K562 (cell line): ENCODE results near the gene ZNF581. TPM values are rescaled to one million over a fixed set of nuclear protein-coding genes. Genes with fewer than 3 reads are reported as not detected.

Experiments used
- BCOR ChIP-seq: fragments of 450-650 bp; IDR thresholded peaks from 2 replicates; pipeline ENCODE4 v1.6.1; 2016
- BHLHE40 ChIP-seq: IDR thresholded peaks from 2 replicates; pipeline ENCODE4 v1.6.1; 2011; ENCODE audit warnings: low read length, improper control_type of control experiment
- CBX3 ChIP-seq, 2 experiments: IDR thresholded peaks; 1 replicate in 1 of 2; 2 replicates in 1 of 2; pipeline ENCODE4 v1.6.1; 2012; ENCODE audit warnings: inconsistent platforms in 2 of 2, low read length in 2 of 2, borderline replicate concordance in 1 of 2, control low read depth in 1 of 2
- JUNB ChIP-seq: fragments of 450-650 bp; formaldehyde crosslinking; conservative IDR thresholded peaks from 2 replicates; pipeline ENCODE4 v1.4.0; 2020; ENCODE audit warnings: mild to moderate bottlenecking
- KAT7 ChIP-seq: sonication (generic); formaldehyde crosslinking; IDR thresholded peaks from 2 replicates; pipeline ENCODE4 v1.8.0; 2022; ENCODE audit warnings: missing genetic modification reagents, mild to moderate bottlenecking, borderline replicate concordance
- MBD2 ChIP-seq: sonication (generic); IDR thresholded peaks from 2 replicates; pipeline ENCODE4 v1.6.1; 2016; ENCODE audit warnings: low read depth, borderline replicate concordance
- MEF2A ChIP-seq: IDR thresholded peaks from 2 replicates; pipeline ENCODE4 v1.6.1; 2011; ENCODE audit warnings: low read depth, mild to moderate bottlenecking, low read length, moderate library complexity; ENCODE audit not compliant: control insufficient read depth
- PURB ChIP-seq: sonication (generic); formaldehyde crosslinking; IDR thresholded peaks from 2 replicates; pipeline ENCODE4 v1.9.0; 2021; ENCODE audit warnings: low read depth, mild to moderate bottlenecking, missing genetic modification reagents
- RAD21 ChIP-seq, 2 experiments: fragments of 250-450 bp in 1 of 2; fragments of 450-650 bp in 1 of 2; sonication (Bioruptor Pico) in 1 of 2; formaldehyde crosslinking in 1 of 2; IDR thresholded peaks in 1 of 2; conservative IDR thresholded peaks in 1 of 2; 2 replicates each; pipeline versions ENCODE4 v1.4.0 to v1.8.0; 2020 to 2022; ENCODE audit warnings: mild to moderate bottlenecking in 2 of 2, moderate library complexity in 1 of 2
- SIX5 ChIP-seq, 2 experiments: IDR thresholded peaks; 2 replicates each; pipeline ENCODE4 v1.6.1; 2011; ENCODE audit warnings: low read length in 2 of 2, borderline replicate concordance in 1 of 2, low read depth in 1 of 2, mild to moderate bottlenecking in 1 of 2, moderate library complexity in 1 of 2; ENCODE audit not compliant: insufficient read depth in 1 of 2
- TRIM28 ChIP-seq: fragments of 450-650 bp; IDR thresholded peaks from 2 replicates; pipeline ENCODE4 v1.6.1; 2017
- ZEB2 ChIP-seq: fragments of 450-650 bp; IDR thresholded peaks from 2 replicates; pipeline ENCODE4 v1.6.1; 2016
- ZNF644 ChIP-seq: fragments of 200-800 bp; sonication (Bioruptor generic); IDR thresholded peaks from 2 replicates; pipeline ENCODE4 v1.6.1; 2016; ENCODE audit warnings: low read depth, missing genetic modification characterization, missing compliant biosample characterization
- polyA plus RNA-seq, 8 experiments: library from polyadenylated mRNA; depleted of rRNA in 4 of 8; stranded (reverse) in 5 of 8; unstranded in 3 of 8; fragments of >200 nt; fragmentation: Nextera tagmentation in 2 of 8; fragmentation: Illumina TruSeq in 1 of 8; extraction: Ambion mirVana in 2 of 8; extraction: Trizol in 1 of 8; gene quantifications; 2 replicates each; pipeline versions ENCODE4 v1.2.1 to v1.2.3, GENCODE V29; 2011 to 2014; ENCODE audit warnings: inconsistent platforms in 1 of 8, missing spikeins in 1 of 8
- total RNA-seq, 7 experiments: library from RNA; depleted of rRNA in 6 of 7; stranded (reverse); fragments of >200 nt in 6 of 7; fragmentation: Illumina TruSeq in 2 of 7; extraction: Trizol in 2 of 7; gene quantifications; 2 replicates each; pipeline versions ENCODE4 v1.2.1 to v1.2.3, GENCODE V29; 2011 to 2021; ENCODE audit warnings: low replicate concordance in 1 of 7
- TF ChIP-seq, protein P1 (sequence below): fragments of 250-450 bp; sonication (Bioruptor Pico); IDR thresholded peaks from 2 replicates; pipeline ENCODE4 v1.5.0; 2022; ENCODE audit warnings: mild to moderate bottlenecking
- TF ChIP-seq, protein P2 (sequence below): fragments of 450-650 bp; IDR thresholded peaks from 2 replicates; pipeline ENCODE4 v1.7.0; 2016; ENCODE audit warnings: borderline replicate concordance
- TF ChIP-seq, protein P3 (sequence below): fragments of 450-650 bp; formaldehyde crosslinking; conservative IDR thresholded peaks from 2 replicates; pipeline ENCODE4 v1.4.0; 2022; ENCODE audit warnings: mild to moderate bottlenecking, missing genetic modification characterization
- TF ChIP-seq, protein P4 (sequence below): sonication (generic); formaldehyde crosslinking; IDR thresholded peaks from 2 replicates; pipeline ENCODE4 v1.8.1; 2023; ENCODE audit warnings: mild to moderate bottlenecking, missing genetic modification reagents
- TF ChIP-seq, protein P5 (sequence below): sonication (generic); formaldehyde crosslinking; IDR thresholded peaks from 2 replicates; pipeline ENCODE4 v1.8.0; 2023; ENCODE audit warnings: mild to moderate bottlenecking, missing genetic modification reagents

ZNF581 gene
- total and polyA plus RNA-seq, 9 of the 15 experiments (the other 6 are each of a cell fraction or from before 2014, with no cell fraction given): 2.4 to 39.4 (median 15.4) TPM

DNA sequence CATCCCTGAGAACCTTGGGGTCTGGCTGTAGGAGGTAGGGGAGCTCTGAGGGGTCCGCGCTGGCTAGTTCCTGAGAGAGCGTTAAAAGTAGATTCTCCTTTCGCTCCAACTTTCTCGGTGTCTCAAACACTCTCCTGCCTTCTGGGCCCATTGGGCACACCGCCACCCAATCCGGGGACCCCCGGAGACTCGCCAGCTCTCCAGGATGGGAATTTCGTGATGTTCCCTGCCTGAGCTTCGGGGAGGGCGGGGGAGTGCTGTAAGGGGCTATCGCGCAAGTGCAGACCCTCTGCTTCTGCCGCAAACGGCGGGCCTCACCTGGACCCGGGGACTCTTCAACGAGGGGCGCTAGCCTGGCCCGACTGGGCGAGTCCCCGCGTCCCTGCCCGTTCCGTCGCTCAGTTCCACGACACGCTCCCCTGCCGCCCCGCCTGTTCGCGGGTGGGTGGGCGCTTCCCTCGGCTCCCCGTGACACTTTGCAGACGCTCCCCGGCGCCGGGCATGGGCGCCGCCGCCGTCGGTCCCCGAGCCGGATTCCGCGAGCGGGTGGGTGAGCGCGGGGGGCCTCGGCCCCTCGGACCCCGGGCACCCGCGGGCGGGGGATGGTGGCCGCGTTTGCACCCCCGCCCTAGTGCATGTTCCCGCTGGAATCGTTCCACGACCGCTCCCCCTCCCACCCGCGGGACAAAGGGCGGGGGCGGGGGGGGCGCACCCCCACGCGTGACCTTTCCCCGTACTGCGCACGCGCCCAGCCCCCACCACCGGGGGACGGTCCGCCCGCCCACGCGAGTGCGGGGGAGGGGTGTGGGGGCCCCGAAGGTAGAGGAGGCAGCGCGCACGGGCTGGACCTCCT is 4.5 kb downstream of the ZNF581 start, which contains the start of gene CCDC106 (continued):
- TF ChIP-seq TRIM28 (no peak; the same call in 1 of the 2 replicates), BCOR (no peak), CBX3 (IDR thresholded peaks at IDR 0.05; ENCODE audit: borderline replicate concordance in 1 of 2, low read length in 2 of 2) (no peak), MBD2 (no peak), BHLHE40 (peak; percentile 65), PURB (CRISPR knock-in tag) (no peak), ZEB2 (no peak), MEF2A (no peak), SIX5 (IDR thresholded peaks at IDR 0.05; ENCODE audit: borderline replicate concordance in 1 of 2, insufficient read depth in 1 of 2, low read depth in 1 of 2, low read length in 2 of 2) (no peak), JUNB (no peak), KAT7 (no peak), RAD21 (CRISPR knock-in tag; conservative IDR thresholded peaks at IDR 0.05 in 1 of 2, IDR thresholded peaks at IDR 0.05 in 1 of 2) (no peak), ZNF644 (tag) (no peak)
- TF ChIP-seq, protein P1, sequence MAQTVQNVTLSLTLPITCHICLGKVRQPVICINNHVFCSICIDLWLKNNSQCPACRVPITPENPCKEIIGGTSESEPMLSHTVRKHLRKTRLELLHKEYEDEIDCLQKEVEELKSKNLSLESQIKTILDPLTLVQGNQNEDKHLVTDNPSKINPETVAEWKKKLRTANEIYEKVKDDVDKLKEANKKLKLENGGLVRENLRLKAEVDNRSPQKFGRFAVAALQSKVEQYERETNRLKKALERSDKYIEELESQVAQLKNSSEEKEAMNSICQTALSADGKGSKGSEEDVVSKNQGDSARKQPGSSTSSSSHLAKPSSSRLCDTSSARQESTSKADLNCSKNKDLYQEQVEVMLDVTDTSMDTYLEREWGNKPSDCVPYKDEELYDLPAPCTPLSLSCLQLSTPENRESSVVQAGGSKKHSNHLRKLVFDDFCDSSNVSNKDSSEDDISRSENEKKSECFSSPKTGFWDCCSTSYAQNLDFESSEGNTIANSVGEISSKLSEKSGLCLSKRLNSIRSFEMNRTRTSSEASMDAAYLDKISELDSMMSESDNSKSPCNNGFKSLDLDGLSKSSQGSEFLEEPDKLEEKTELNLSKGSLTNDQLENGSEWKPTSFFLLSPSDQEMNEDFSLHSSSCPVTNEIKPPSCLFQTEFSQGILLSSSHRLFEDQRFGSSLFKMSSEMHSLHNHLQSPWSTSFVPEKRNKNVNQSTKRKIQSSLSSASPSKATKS (CRISPR knock-in tag): no peak
- TF ChIP-seq, protein P2, sequence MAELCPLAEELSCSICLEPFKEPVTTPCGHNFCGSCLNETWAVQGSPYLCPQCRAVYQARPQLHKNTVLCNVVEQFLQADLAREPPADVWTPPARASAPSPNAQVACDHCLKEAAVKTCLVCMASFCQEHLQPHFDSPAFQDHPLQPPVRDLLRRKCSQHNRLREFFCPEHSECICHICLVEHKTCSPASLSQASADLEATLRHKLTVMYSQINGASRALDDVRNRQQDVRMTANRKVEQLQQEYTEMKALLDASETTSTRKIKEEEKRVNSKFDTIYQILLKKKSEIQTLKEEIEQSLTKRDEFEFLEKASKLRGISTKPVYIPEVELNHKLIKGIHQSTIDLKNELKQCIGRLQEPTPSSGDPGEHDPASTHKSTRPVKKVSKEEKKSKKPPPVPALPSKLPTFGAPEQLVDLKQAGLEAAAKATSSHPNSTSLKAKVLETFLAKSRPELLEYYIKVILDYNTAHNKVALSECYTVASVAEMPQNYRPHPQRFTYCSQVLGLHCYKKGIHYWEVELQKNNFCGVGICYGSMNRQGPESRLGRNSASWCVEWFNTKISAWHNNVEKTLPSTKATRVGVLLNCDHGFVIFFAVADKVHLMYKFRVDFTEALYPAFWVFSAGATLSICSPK: no peak
- TF ChIP-seq, protein P3, sequence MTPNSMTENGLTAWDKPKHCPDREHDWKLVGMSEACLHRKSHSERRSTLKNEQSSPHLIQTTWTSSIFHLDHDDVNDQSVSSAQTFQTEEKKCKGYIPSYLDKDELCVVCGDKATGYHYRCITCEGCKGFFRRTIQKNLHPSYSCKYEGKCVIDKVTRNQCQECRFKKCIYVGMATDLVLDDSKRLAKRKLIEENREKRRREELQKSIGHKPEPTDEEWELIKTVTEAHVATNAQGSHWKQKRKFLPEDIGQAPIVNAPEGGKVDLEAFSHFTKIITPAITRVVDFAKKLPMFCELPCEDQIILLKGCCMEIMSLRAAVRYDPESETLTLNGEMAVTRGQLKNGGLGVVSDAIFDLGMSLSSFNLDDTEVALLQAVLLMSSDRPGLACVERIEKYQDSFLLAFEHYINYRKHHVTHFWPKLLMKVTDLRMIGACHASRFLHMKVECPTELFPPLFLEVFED (CRISPR knock-in tag): no peak
- TF ChIP-seq, protein P4, sequence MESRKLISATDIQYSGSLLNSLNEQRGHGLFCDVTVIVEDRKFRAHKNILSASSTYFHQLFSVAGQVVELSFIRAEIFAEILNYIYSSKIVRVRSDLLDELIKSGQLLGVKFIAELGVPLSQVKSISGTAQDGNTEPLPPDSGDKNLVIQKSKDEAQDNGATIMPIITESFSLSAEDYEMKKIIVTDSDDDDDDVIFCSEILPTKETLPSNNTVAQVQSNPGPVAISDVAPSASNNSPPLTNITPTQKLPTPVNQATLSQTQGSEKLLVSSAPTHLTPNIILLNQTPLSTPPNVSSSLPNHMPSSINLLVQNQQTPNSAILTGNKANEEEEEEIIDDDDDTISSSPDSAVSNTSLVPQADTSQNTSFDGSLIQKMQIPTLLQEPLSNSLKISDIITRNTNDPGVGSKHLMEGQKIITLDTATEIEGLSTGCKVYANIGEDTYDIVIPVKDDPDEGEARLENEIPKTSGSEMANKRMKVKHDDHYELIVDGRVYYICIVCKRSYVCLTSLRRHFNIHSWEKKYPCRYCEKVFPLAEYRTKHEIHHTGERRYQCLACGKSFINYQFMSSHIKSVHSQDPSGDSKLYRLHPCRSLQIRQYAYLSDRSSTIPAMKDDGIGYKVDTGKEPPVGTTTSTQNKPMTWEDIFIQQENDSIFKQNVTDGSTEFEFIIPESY: no peak; the same call in 1 of the 2 replicates
- TF ChIP-seq, protein P5, sequence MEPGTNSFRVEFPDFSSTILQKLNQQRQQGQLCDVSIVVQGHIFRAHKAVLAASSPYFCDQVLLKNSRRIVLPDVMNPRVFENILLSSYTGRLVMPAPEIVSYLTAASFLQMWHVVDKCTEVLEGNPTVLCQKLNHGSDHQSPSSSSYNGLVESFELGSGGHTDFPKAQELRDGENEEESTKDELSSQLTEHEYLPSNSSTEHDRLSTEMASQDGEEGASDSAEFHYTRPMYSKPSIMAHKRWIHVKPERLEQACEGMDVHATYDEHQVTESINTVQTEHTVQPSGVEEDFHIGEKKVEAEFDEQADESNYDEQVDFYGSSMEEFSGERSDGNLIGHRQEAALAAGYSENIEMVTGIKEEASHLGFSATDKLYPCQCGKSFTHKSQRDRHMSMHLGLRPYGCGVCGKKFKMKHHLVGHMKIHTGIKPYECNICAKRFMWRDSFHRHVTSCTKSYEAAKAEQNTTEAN: no peak
